ENCODE data around the gene TRPC1. TPM values are rescaled to one million over a fixed set of nuclear protein-coding genes. Genes with fewer than 3 reads are reported as not detected.

Gene TRPC1
- polyA plus RNA-seq, 1 donor from 2014 or later, result 37.2 TPM

GRCh38 chr3:142779591-142779990 lies 55.8 kb downstream of the TRPC1 start:
- H3K36me3 ChIP-seq (ENCODE audit: insufficient read depth, low read length), result no peaks in the 10 kb centered on the region
- H2AFZ ChIP-seq (ENCODE audit: low read depth, low read length), result no peak overlapping the region
- no peaks in the 10 kb centered on the region for H4K20me1 ChIP-seq (ENCODE audit: insufficient read depth)
- no peaks in the 10 kb centered on the region for H3K27me3 ChIP-seq (ENCODE audit: insufficient read depth, low read depth, low read length)
- no peak overlapping the region for H3K27ac ChIP-seq (ENCODE audit: low read length)
- no peak overlapping the region for H3K9ac ChIP-seq (ENCODE audit: low read length)
- H3K4me3 ChIP-seq (ENCODE audit: low read length), result no peak overlapping the region
- no peaks in the 10 kb centered on the region for H3K9me2 ChIP-seq (ENCODE audit: insufficient read depth, low read length)
- H3K4me2 ChIP-seq (ENCODE audit: low read length), result no peak overlapping the region
- TF ChIP-seq TAF1 (IDR thresholded peaks at IDR 0.05; ENCODE audit: low read depth) (no peak), CTCF (IDR thresholded peaks at IDR 0.05; ENCODE audit: poor library complexity, severe bottlenecking) (no peak), EP300 (conservative IDR thresholded peaks at IDR 0.05; ENCODE audit: poor library complexity, severe bottlenecking) (no peak), EZH2 (IDR thresholded peaks at IDR 0.05; ENCODE audit: borderline replicate concordance, insufficient read depth, low read length, poor library complexity, severe bottlenecking) (no peak)
- no peaks in the 10 kb centered on the region for H3K79me2 ChIP-seq (replicated peaks; ENCODE audit: insufficient read depth, low read length)
- H3F3A ChIP-seq (ENCODE audit: insufficient read depth, low read length, poor library complexity, severe bottlenecking), result no peaks in the 10 kb centered on the region
- no peaks in the 10 kb centered on the region for H3K9me3 ChIP-seq (ENCODE audit: low read length)

GRCh38 chr3:142782616-142783015 lies 58.8 kb downstream of the TRPC1 start:
- Histone ChIP-seq H4K20me1 (ENCODE audit: insufficient read depth) (no peaks in the 10 kb centered on the region), H3K36me3 (ENCODE audit: insufficient read depth, low read length) (no peaks in the 10 kb centered on the region), H3K79me2 (replicated peaks; ENCODE audit: insufficient read depth, low read length) (no peaks in the 10 kb centered on the region), H2AFZ (ENCODE audit: low read depth, low read length) (no peak overlapping the region), H3F3A (ENCODE audit: insufficient read depth, low read length, poor library complexity, severe bottlenecking) (no peaks in the 10 kb centered on the region), H3K27me3 (ENCODE audit: insufficient read depth, low read depth, low read length) (no peaks in the 10 kb centered on the region), H3K4me2 (ENCODE audit: low read length) (no peak overlapping the region), H3K9ac (ENCODE audit: low read length) (no peak overlapping the region), H3K4me3 (ENCODE audit: low read length) (no peak overlapping the region), H3K27ac (ENCODE audit: low read length) (no peak overlapping the region), H3K9me3 (ENCODE audit: low read length) (no peaks in the 10 kb centered on the region), H3K9me2 (ENCODE audit: insufficient read depth, low read length) (no peaks in the 10 kb centered on the region)
- TF ChIP-seq SMC3 (conservative IDR thresholded peaks at IDR 0.05; ENCODE audit: poor library complexity), result no peak
- no peak for TF ChIP-seq EP300 (conservative IDR thresholded peaks at IDR 0.05; ENCODE audit: poor library complexity, severe bottlenecking)
- no peak for TF ChIP-seq CTCF (IDR thresholded peaks at IDR 0.05; ENCODE audit: poor library complexity, severe bottlenecking)
- TF ChIP-seq TAF1 (IDR thresholded peaks at IDR 0.05; ENCODE audit: low read depth), result no peak
- TF ChIP-seq EZH2 (IDR thresholded peaks at IDR 0.05; ENCODE audit: borderline replicate concordance, insufficient read depth, low read length, poor library complexity, severe bottlenecking), result no peak
- TF ChIP-seq POLR2AphosphoS5 (IDR thresholded peaks at IDR 0.05), result no peak
- no peak for TF ChIP-seq MXI1 (conservative IDR thresholded peaks at IDR 0.05; ENCODE audit: poor library complexity, severe bottlenecking)
- no peak for TF ChIP-seq RAD21 (conservative IDR thresholded peaks at IDR 0.05)
- no peak for TF ChIP-seq REST (IDR thresholded peaks at IDR 0.05; ENCODE audit: borderline replicate concordance)

Measured in neural cell (in vitro differentiated cells).